ENCODE results near the gene PRR19.

PRR19 gene

DNA sequence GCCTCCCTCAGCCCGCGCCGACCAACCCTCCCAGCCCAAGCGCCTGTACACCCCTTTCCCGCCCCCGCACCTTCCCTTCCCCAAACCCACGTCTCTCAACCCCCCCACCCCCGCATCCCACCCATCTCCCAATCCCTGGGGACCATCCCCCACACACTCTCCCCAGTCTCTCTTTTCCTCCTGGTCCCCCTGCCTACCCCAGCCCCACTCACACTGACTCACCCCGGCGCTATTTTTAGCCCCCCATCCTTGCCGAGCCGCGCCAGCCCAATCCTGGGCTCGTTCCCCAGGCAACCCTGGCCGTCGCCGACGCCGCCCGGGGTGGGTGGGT lies 21.2 kb upstream of the PRR19 start:
- Histone ChIP-seq H3K4me1 (ENCODE audit: control insufficient read depth, insufficient read depth, low read length) (peaks cover 74% of the 10 kb centered on the region), H3K27me3 (ENCODE audit: control insufficient read depth, insufficient read depth, low read length) (no peaks in the 10 kb centered on the region), H3K9me3 (replicated peaks; ENCODE audit: low read length) (no peaks in the 10 kb centered on the region), H3K4me2 (ENCODE audit: low read length) (peak overlapping the region; percentile 98), H3K4me3 (ENCODE audit: low read length) (peak overlapping the region; percentile 89), H3K9ac (ENCODE audit: low read depth, low read length) (peak overlapping the region; percentile 77), H3K36me3 (ENCODE audit: insufficient read depth, low read length) (peaks cover 6% of the 10 kb centered on the region)

DNA sequence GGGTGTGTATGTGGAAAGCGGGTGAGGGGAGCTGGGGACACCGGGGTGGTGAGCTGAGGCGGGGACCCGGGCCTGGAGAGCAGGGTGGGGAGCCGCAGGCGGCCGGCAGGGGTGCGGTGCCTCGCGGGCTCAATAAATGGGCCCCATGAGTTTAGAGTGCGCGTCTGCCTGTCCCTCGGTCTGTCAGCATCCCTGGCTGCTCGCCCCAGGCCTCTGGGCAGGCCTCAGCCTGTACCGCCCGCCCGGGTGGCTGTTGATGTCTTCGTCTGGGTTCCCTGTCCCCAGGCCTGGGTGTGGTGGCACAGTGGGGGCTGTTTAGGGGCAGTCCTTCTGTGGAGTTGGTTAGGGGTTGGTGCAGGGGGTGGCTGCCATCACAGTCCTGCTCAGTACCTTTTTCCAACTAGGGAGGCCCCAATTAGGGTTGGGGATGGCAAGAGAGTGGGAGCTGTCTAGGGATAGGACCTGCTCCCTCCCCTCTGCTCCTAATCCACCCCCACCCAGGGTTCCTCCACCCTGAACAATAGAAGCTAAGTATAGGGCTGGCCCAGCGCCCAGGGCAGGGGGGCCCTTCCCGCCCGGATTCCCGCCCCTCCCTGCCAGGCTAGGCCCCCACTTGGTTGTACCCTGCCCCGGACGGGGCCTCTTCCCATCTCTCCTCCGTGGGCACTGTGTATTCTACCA lies 20.6 kb upstream of the PRR19 start:
- H3K27me3 ChIP-seq (ENCODE audit: control insufficient read depth, insufficient read depth, low read length): no peaks in the 10 kb centered on the region
- peaks cover 6% of the 10 kb centered on the region for H3K36me3 ChIP-seq (ENCODE audit: insufficient read depth, low read length)
- H3K9ac ChIP-seq (ENCODE audit: low read depth, low read length): peak overlapping the region; percentile 77
- peak overlapping the region; percentile 98 for H3K4me2 ChIP-seq (ENCODE audit: low read length)
- peak overlapping the region; percentile 89 for H3K4me3 ChIP-seq (ENCODE audit: low read length)
- peaks cover 75% of the 10 kb centered on the region for H3K4me1 ChIP-seq (ENCODE audit: control insufficient read depth, insufficient read depth, low read length)
- H3K9me3 ChIP-seq (replicated peaks; ENCODE audit: low read length): no peaks in the 10 kb centered on the region

GRCh38 chr19:42281827-42282762 lies 19.8 kb upstream of the PRR19 start:
- Histone ChIP-seq H3K27me3 (ENCODE audit: control insufficient read depth, insufficient read depth, low read length) (no peaks in the 10 kb centered on the region), H3K9ac (ENCODE audit: low read depth, low read length) (peak overlapping the region; percentile 77), H3K9me3 (replicated peaks; ENCODE audit: low read length) (no peaks in the 10 kb centered on the region), H3K36me3 (ENCODE audit: insufficient read depth, low read length) (peaks cover 5% of the 10 kb centered on the region), H3K4me3 (ENCODE audit: low read length) (peak overlapping the region; percentile 89), H3K4me1 (ENCODE audit: control insufficient read depth, insufficient read depth, low read length) (peaks cover 68% of the 10 kb centered on the region), H3K4me2 (ENCODE audit: low read length) (peak overlapping the region; percentile 98)

GRCh38 chr19:42282819-42283187 lies 19.1 kb upstream of the PRR19 start:
- H3K4me1 ChIP-seq (ENCODE audit: control insufficient read depth, insufficient read depth, low read length): peaks cover 61% of the 10 kb centered on the region
- no peaks in the 10 kb centered on the region for H3K27me3 ChIP-seq (ENCODE audit: control insufficient read depth, insufficient read depth, low read length)
- no peak overlapping the region for H3K9ac ChIP-seq (ENCODE audit: low read depth, low read length)
- H3K4me2 ChIP-seq (ENCODE audit: low read length): peak overlapping the region; percentile 98
- peak overlapping the region; percentile 68 for H3K4me3 ChIP-seq (ENCODE audit: low read length)
- peaks cover 12% of the 10 kb centered on the region for H3K36me3 ChIP-seq (ENCODE audit: insufficient read depth, low read length)
- no peaks in the 10 kb centered on the region for H3K9me3 ChIP-seq (replicated peaks; ENCODE audit: low read length)

DNA sequence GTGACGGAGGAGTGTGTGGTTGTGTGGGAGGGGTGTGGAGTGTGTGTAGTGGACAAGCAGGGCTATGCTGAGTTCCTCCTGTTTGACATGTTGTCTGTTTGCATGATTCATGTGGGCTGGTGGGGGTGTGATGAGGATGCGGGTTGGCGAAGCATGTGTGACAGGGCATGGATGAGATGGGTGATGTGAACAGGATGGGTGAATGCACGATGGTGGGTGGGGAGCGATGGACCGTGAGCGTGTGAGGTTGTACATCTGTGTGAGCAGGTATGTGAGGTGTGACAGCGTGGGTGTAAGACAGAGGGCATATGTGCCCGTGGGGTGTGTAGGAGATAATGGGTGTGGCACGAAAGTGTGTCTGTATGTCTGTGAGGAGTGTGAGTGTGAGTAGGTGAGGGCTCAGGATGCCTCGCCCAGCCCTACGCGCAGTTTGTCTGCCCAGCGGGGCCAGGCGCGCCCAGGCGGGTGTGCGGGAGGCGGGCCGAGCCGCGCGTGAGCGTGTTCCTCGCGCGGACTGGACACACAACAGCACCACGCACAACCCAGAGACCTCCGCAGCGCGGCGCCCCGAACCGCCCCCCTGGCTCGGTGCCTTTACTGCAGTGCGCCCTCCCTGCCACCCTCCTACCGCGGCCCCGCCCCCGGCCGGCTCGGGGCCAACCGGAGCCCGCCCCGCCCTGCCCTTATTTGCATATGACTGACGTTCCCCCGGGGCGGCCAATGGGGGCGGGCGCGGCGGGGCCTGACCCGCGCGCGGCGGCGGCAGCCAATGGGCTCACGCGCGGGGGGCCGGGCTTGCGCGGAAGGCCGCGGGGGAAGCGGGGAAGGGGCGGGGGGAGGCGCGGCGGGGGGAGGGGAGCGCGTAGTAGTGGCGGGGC lies 18.5 kb upstream of the PRR19 start:
- Histone ChIP-seq H3K4me2 (ENCODE audit: low read length) (peak overlapping the region; percentile 98), H3K9ac (ENCODE audit: low read depth, low read length) (peak overlapping the region; percentile 79), H3K4me1 (ENCODE audit: control insufficient read depth, insufficient read depth, low read length) (peaks cover 54% of the 10 kb centered on the region), H3K36me3 (ENCODE audit: insufficient read depth, low read length) (peaks cover 17% of the 10 kb centered on the region), H3K27me3 (ENCODE audit: control insufficient read depth, insufficient read depth, low read length) (no peaks in the 10 kb centered on the region), H3K4me3 (ENCODE audit: low read length) (peak overlapping the region; percentile 87), H3K9me3 (replicated peaks; ENCODE audit: low read length) (no peaks in the 10 kb centered on the region)

- peak overlapping the region; percentile 79 for H3K9ac ChIP-seq (ENCODE audit: low read depth, low read length)
- H3K4me1 ChIP-seq (ENCODE audit: control insufficient read depth, insufficient read depth, low read length): peaks cover 48% of the 10 kb centered on the region
- H3K4me3 ChIP-seq (ENCODE audit: low read length): peak overlapping the region; percentile 87
Observed at GRCh38 chr19:42284066-42284501, 17.8 kb upstream of the PRR19 start.

GRCh38 chr19:42284591-42285341 lies 17.2 kb upstream of the PRR19 start:
- Histone ChIP-seq H3K4me3 (ENCODE audit: low read length) (peak overlapping the region; percentile 87), H3K9ac (ENCODE audit: low read depth, low read length) (peak overlapping the region; percentile 75), H3K4me2 (ENCODE audit: low read length) (peak overlapping the region; percentile 98), H3K36me3 (ENCODE audit: insufficient read depth, low read length) (peaks cover 30% of the 10 kb centered on the region), H3K27me3 (ENCODE audit: control insufficient read depth, insufficient read depth, low read length) (no peaks in the 10 kb centered on the region), H3K9me3 (replicated peaks; ENCODE audit: low read length) (no peaks in the 10 kb centered on the region), H3K4me1 (ENCODE audit: control insufficient read depth, insufficient read depth, low read length) (peaks cover 41% of the 10 kb centered on the region)

More at GRCh38 chr19:42284066-42284501, 17.8 kb upstream of the PRR19 start:
- Histone ChIP-seq H3K4me2 (ENCODE audit: low read length) (peak overlapping the region; percentile 98), H3K27me3 (ENCODE audit: control insufficient read depth, insufficient read depth, low read length) (no peaks in the 10 kb centered on the region), H3K36me3 (ENCODE audit: insufficient read depth, low read length) (peaks cover 24% of the 10 kb centered on the region), H3K9me3 (replicated peaks; ENCODE audit: low read length) (no peaks in the 10 kb centered on the region)

GRCh38 chr19:42285541-42285941 lies 16.4 kb upstream of the PRR19 start:
- Histone ChIP-seq H3K4me3 (ENCODE audit: low read length) (peak overlapping the region; percentile 87), H3K9ac (ENCODE audit: low read depth, low read length) (peak overlapping the region; percentile 22), H3K27me3 (ENCODE audit: control insufficient read depth, insufficient read depth, low read length) (no peaks in the 10 kb centered on the region), H3K4me1 (ENCODE audit: control insufficient read depth, insufficient read depth, low read length) (peaks cover 41% of the 10 kb centered on the region), H3K4me2 (ENCODE audit: low read length) (peak overlapping the region; percentile 98), H3K36me3 (ENCODE audit: insufficient read depth, low read length) (peaks cover 38% of the 10 kb centered on the region), H3K9me3 (replicated peaks; ENCODE audit: low read length) (no peaks in the 10 kb centered on the region)

GRCh38 chr19:42285988-42286348 lies 16.0 kb upstream of the PRR19 start:
- H3K36me3 ChIP-seq (ENCODE audit: insufficient read depth, low read length): peaks cover 42% of the 10 kb centered on the region
- no peaks in the 10 kb centered on the region for H3K9me3 ChIP-seq (replicated peaks; ENCODE audit: low read length)
- H3K4me3 ChIP-seq (ENCODE audit: low read length): peak overlapping the region; percentile 87
- H3K9ac ChIP-seq (ENCODE audit: low read depth, low read length): peak overlapping the region; percentile 22
- peaks cover 41% of the 10 kb centered on the region for H3K4me1 ChIP-seq (ENCODE audit: control insufficient read depth, insufficient read depth, low read length)
- H3K27me3 ChIP-seq (ENCODE audit: control insufficient read depth, insufficient read depth, low read length): no peaks in the 10 kb centered on the region
- peak overlapping the region; percentile 98 for H3K4me2 ChIP-seq (ENCODE audit: low read length)

GRCh38 chr19:42286349-42287016 lies 15.4 kb upstream of the PRR19 start:
- peak overlapping the region; percentile 22 for H3K9ac ChIP-seq (ENCODE audit: low read depth, low read length)
- no peaks in the 10 kb centered on the region for H3K9me3 ChIP-seq (replicated peaks; ENCODE audit: low read length)
- H3K27me3 ChIP-seq (ENCODE audit: control insufficient read depth, insufficient read depth, low read length): no peaks in the 10 kb centered on the region
- peak overlapping the region; percentile 98 for H3K4me2 ChIP-seq (ENCODE audit: low read length)
- peaks cover 47% of the 10 kb centered on the region for H3K36me3 ChIP-seq (ENCODE audit: insufficient read depth, low read length)
- peaks cover 36% of the 10 kb centered on the region for H3K4me1 ChIP-seq (ENCODE audit: control insufficient read depth, insufficient read depth, low read length)
- no peak overlapping the region for H3K4me3 ChIP-seq (ENCODE audit: low read length)
